Stimulated activated CD4-positive, alpha-beta T cell treated with anti-CD3 and anti-CD28 coated beads, TNF-alpha, amount 100 ng/mL, for 1 hour (primary cell): Measurements from ENCODE around the gene NPY4R.
"Not testable (repeated sequence)": the region's sequence is repeated elsewhere in the genome, so short reads cannot be mapped to it uniquely, and the experiment has no call there.

Source experiments
- DNase-seq, 3 donors: peaks; one replicate each; pipeline ENCODE4 v3.0.0-alpha.2; 2020; ENCODE audit warnings: low read depth in 3 of 3, low spot score in 1 of 3

Gene NPY4R

GRCh38 chr10:46459579-46459978, 6.2 kb downstream of the NPY4R start:
- DNase-seq = not testable (repeated sequence)

- DNase-seq = not testable (repeated sequence)
Measured at GRCh38 chr10:46457071-46457470, 8.7 kb downstream of the NPY4R start.

GRCh38 chr10:46455992-46456391, 9.8 kb downstream of the NPY4R start:
- DNase-seq = not testable (repeated sequence)

- not testable (repeated sequence) for DNase-seq
Measured at GRCh38 chr10:46451365-46451764, 14.4 kb downstream of the NPY4R start.

- DNase-seq = not testable (repeated sequence)
Measured at GRCh38 chr10:46450829-46451228, 14.9 kb downstream of the NPY4R start.

- not testable (repeated sequence) for DNase-seq
Measured at GRCh38 chr10:46447439-46447838, 18.3 kb downstream of the NPY4R start.

GRCh38 chr10:46445389-46446122, 20.2 kb downstream of the NPY4R start:
- not testable (repeated sequence) for DNase-seq

- DNase-seq = not testable (repeated sequence)
Measured at GRCh38 chr10:46443422-46443821, 22.3 kb downstream of the NPY4R start.

GRCh38 chr10:46442706-46443275, 23.0 kb downstream of the NPY4R start:
- DNase-seq = not testable (repeated sequence)

GRCh38 chr10:46441837-46442278, 23.9 kb downstream of the NPY4R start:
- DNase-seq = not testable (repeated sequence)

- not testable (repeated sequence) for DNase-seq
Measured at GRCh38 chr10:46440942-46441341, 24.8 kb downstream of the NPY4R start.

- not testable (repeated sequence) for DNase-seq
Measured at GRCh38 chr10:46423550-46423949, 42.2 kb downstream of the NPY4R start.

GRCh38 chr10:46419570-46420379, 46.0 kb downstream of the NPY4R start:
- not testable (repeated sequence) for DNase-seq

- DNase-seq = not testable (repeated sequence)
Measured at GRCh38 chr10:46418283-46418682, 47.5 kb downstream of the NPY4R start.

GRCh38 chr10:46415291-46415690, 50.5 kb downstream of the NPY4R start:
- not testable (repeated sequence) for DNase-seq

GRCh38 chr10:46412665-46413064, 53.1 kb downstream of the NPY4R start:
- not testable (repeated sequence) for DNase-seq

GRCh38 chr10:46411123-46411522, 54.6 kb downstream of the NPY4R start:
- DNase-seq = not testable (repeated sequence)
